ENCODE data around the gene YPEL3.
A peak's percentile ranks its signal among the peaks of the same experiment; 100 is the strongest.

YPEL3 gene

DNA sequence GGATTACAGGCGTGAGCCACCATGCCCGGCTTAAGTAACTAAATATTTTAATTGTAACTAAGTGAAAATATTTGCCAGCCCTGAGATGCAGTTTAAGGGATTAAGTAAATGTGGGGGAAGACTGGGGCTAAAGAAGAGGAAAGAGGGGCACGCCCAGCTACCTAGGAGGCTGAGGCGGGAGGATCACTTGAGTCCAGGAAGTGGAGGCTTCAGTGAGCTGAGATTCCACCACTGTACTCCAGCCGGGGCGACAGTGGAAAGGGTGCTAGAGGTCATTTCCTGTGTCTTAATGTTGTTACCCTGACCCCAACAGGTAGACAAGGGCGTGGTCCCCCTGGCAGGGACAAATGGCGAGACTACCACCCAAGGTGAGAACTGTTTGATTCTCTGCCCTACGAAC lies 27.7 kb downstream of the YPEL3 start:
- DNase-seq (ENCODE audit: insufficient read length, low spot score) (no peak), FAIRE-seq (no peak)
- TF ChIP-seq CTCF (IDR thresholded peaks at IDR 0.05; ENCODE audit: insufficient read depth, missing control alignments) = no peak

- no peak for FAIRE-seq
Observed at GRCh38 chr16:30067584-30067916, 28.5 kb downstream of the YPEL3 start.

DNA sequence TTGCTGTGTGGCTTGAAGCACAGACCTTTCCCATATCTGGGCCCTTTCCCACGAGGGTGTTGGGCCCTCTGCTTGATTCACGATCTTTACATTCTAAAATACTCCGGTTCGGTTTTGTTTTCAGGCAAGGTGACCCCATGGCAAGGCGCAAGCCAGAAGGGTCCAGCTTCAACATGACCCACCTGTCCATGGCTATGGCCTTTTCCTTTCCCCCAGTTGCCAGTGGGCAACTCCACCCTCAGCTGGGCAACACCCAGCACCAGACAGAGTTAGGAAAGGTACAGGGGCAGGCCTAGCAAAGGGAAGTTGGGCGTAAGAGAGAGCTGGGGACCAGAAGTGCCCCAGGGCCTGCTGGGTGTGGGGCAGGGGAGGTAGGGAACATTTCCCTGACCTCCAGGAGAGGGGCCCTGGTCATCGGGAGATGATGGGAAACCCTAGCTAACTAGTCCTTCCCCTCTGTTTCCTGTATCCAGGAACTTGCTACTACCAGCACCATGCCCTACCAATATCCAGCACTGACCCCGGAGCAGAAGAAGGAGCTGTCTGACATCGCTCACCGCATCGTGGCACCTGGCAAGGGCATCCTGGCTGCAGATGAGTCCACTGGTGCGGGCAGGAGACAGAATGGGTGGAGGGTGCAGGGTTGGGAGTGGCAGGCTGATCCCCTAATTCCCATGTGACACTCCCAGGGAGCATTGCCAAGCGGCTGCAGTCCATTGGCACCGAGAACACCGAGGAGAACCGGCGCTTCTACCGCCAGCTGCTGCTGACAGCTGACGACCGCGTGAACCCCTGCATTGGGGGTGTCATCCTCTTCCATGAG lies 29.0 kb downstream of the YPEL3 start:
- FAIRE-seq (no peak), DNase-seq (ENCODE audit: insufficient read length, low spot score) (no peak)
- TF ChIP-seq CTCF (IDR thresholded peaks at IDR 0.05; ENCODE audit: insufficient read depth, missing control alignments) = no peak

More at GRCh38 chr16:30067584-30067916, 28.5 kb downstream of the YPEL3 start:
- no peak for DNase-seq (ENCODE audit: insufficient read length, low spot score)
- no peak for TF ChIP-seq CTCF (IDR thresholded peaks at IDR 0.05; ENCODE audit: insufficient read depth, missing control alignments)

DNA sequence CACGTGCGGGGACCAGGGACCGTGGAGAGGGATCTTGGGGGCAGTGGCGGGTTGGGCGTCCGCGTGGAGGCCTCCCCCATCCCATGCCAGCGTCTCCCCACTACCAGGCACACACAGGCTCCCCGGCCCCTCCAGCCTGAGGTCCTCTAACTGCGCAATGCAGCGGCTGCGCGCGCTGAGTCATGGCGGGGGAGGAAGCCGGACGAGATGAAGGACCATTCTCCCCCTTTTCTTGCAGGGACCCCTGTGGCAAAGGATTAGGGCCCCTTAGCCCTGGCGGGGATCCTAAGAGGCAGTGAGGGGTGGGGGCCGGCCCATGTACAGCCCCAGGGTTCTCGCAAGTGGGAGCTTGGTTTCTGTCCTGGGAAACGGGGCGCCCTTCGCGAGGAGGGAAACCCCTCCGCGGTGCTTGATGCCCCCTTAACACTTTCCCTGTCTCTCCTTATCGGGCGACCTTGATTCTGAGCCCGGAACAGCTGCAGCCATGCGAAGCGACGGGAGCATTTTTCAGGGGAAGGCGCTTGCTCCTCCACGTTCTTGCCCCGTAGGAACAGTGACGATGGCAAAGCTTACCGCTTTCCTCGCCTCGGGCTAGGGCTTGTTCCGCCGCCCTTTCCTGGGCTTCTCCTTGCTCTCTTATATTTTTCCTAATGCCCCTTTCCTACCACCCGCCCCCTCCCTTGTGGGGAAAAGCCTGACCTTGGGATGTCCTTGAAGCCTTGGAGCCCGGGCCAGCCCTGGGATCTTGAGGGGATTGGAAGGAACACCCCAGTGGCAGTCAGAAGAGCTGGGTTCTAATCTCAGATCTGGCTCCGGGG lies 29.9 kb downstream of the YPEL3 start:
- DNase-seq (ENCODE audit: insufficient read length, low spot score) (no peak), FAIRE-seq (no peak)
- TF ChIP-seq CTCF (IDR thresholded peaks at IDR 0.05; ENCODE audit: insufficient read depth, missing control alignments) = no peak

- DNase-seq (ENCODE audit: insufficient read length, low spot score) = peak; percentile 90
- FAIRE-seq = no peak
- no peak for TF ChIP-seq CTCF (IDR thresholded peaks at IDR 0.05; ENCODE audit: insufficient read depth, missing control alignments)
Observed at GRCh38 chr16:30065102-30065942, 30.7 kb downstream of the YPEL3 start, which contains the start of gene ALDOA. TSS of gene ALDOA (plus strand) at chr16:30065760. CDS start at chr16:30066898, 1,138 bp downstream.

GRCh38 chr16:30064729-30065101 lies 31.3 kb downstream of the YPEL3 start:
- DNase-seq (ENCODE audit: insufficient read length, low spot score) = no peak
- no peak for FAIRE-seq
- no peak for TF ChIP-seq CTCF (IDR thresholded peaks at IDR 0.05; ENCODE audit: insufficient read depth, missing control alignments)
